NCI-H2196 treated with DMSO at 0.1 percent for 48 hours (cell line): ENCODE results near the gene MS4A18.
"Not testable (repeated sequence)": the region's sequence is repeated elsewhere in the genome, so short reads cannot be mapped to it uniquely, and the experiment has no call there.

Experiments
- DNase-seq: peaks from one replicate; lab custom pipeline; 2025; ENCODE audit not compliant: unreplicated experiment; lab: John Stamatoyannopoulos, UW

MS4A18 gene

GRCh38 chr11:60734279-60734678 is 9.8 kb downstream of the MS4A18 start:
- DNase-seq, result no peak

GRCh38 chr11:60739114-60739513 is 14.6 kb downstream of the MS4A18 start:
- no peak for DNase-seq

DNA sequence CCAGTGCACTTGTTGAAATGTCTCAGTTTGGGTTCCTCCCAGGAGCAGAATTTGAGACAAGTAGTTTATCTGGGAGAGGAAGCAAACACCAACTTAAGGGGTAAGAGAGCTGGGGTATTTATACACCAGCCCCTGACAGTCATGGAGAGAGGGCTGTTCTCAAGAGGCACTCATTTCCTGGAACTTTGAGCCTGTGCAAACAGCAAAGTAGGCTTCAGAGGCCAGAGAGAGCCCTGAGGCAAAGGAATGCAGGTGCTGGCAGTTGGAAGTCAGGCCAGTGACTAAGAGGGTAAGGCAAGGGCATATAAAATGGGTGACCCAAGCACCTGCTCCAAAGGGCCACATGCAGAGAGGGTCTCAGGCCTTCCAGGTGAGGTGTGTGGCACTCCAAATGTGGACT is 16.1 kb downstream of the MS4A18 start:
- DNase-seq, result no peak

- DNase-seq, result no peak
These were observed 16.9 kb downstream of the MS4A18 start for GRCh38 chr11:60741421-60741820.

DNA sequence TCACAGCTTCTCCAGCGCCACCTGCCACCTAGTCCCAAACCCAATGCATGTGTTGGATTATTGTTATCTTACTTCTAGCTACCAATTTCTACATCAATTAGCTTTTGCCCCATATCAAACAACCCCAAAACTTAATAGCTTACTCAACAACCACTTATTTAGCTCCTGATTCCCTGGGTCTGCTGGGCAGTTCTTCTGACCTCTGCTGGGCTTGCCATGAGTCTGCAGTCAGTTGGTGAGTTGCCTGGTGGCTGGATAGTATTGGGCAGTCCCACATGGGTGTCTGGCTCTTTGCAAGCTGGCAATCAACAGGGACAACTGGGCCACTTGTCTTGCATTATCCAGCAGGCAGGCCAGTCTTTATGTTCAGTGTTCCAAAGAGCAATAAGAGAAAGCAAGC is 18.5 kb downstream of the MS4A18 start:
- DNase-seq, result no peak

GRCh38 chr11:60744114-60744513 is 19.6 kb downstream of the MS4A18 start:
- no peak for DNase-seq

- no peak for DNase-seq
These were observed 22.9 kb downstream of the MS4A18 start for GRCh38 chr11:60747359-60747873.

GRCh38 chr11:60748225-60748624 is 23.7 kb downstream of the MS4A18 start:
- no peak for DNase-seq

- no peak for DNase-seq
These were observed 24.3 kb downstream of the MS4A18 start for GRCh38 chr11:60748821-60749220.

GRCh38 chr11:60750911-60751310 is 26.4 kb downstream of the MS4A18 start:
- no peak for DNase-seq

- no peak for DNase-seq
These were observed 28.8 kb downstream of the MS4A18 start for GRCh38 chr11:60753309-60753708.

DNA sequence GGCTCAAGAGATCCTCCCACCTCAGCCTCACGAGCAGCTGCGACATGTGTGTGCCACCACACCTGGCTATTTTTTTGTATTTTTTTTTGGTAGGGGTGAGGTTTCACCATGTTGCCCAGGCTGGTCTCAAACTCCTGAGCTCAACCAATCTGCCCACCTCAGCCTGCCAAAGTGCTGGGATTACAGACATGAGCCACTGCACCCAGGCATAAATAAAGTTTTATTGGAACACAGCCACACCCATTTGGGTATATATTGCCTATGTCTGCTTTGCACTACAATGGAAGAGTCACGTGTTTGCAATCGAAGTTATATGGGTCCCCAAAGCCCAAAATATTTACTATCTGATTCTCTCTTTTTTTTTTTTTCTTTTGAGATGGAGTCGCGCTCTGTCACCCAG is 30.4 kb downstream of the MS4A18 start:
- DNase-seq, result no peak

DNA sequence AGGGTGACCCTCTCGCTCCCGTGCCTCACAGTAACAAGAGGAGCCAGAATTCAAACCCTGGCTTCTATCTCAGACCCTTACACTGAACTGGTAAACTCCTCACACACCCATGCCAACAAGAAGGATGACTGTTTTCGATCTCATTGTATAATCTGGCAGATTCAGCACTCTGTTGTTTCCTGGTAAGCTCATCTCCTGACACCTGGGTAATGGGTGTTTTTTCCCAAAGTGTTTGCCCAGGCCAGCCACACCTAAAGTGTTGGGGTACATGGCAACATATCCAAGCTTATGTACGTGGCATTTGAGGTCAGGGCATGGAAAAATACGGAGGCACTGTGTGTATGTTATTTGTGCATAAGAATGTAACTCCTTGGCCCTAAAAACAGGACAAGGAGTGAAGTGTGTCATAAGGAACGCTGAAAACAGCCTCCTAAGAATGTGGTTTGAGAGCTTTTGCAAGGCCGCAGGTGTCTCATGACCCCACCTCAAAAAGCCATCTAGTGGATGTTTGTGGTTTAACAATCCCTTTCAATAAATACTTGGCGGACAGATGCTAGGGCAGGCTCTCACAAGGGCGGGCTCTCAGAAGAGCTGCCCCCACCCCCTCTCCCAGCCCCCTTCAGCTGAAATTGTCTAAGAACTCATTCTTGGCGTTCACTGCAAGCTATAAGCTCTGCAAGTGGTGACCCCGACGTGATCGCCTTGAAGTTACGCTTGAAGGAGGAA is 31.9 kb downstream of the MS4A18 start, which contains the start of gene MS4A15:
Gene MS4A15, plus strand, starts transcription at position 561 of the 726 bp plus-strand sequence. CDS start 6,867 bp downstream, outside the sequence.
- no peak for DNase-seq

GRCh38 chr11:60757231-60757800 is 32.8 kb downstream of the MS4A18 start:
- no peak for DNase-seq

DNA sequence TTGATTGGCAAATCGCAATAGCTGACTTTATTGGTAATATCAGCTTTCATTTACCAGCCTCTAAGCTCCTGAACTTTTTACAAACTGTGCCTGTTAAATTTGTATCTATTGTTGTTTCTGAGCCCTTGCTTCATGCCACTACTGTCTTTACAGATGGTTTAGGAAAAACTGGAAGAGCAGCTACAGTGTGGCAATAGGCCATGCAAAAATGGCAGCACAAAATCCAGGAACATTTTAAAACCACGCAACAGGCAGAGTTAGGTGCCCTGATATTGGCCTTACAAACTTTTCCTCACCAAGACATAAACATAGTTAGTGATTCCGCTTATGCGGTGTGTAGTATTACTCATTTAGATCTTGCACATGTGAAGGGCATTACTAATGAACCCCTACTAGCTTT is 34.2 kb downstream of the MS4A18 start:
- DNase-seq, result not testable (repeated sequence)

DNA sequence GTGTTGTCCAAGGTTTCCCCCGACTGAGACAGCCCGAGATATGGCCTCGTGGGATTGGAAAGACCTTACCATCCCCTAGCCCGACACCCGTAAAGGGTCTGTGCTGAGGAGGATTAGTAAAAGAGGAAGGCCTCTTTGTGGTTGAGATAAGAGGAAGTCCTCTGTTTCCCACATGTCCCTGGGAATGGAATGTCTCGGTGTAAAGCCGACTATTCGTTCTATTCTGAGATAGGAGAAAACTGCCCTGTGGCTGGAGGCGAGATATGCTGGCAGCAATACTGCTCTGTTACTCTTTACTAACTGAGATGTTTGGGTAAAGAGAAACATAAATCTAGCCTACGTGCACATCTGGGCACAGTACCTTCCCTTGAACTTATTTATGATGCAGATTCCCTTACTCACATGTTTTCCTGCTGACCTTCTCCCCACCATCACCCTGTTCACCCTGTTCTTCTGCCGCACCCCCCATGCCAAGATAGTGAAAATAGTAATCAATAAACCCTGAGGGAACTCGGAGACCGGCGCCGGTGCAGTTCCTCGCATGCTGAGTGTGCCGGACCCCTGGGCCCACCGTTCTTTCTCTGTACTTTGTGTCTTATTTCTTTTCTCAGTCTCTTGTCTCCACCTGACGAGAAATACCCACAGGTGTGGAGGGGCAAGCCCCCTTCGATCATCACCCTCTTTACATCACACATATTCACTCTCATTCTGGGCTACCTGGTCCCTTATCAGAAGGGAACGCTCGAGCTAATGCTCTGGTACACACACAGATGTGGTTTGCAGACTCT is 35.1 kb downstream of the MS4A18 start:
- DNase-seq, result not testable (repeated sequence)

- DNase-seq, result no peak
These were observed 37.1 kb downstream of the MS4A18 start for GRCh38 chr11:60761436-60762190.

DNA sequence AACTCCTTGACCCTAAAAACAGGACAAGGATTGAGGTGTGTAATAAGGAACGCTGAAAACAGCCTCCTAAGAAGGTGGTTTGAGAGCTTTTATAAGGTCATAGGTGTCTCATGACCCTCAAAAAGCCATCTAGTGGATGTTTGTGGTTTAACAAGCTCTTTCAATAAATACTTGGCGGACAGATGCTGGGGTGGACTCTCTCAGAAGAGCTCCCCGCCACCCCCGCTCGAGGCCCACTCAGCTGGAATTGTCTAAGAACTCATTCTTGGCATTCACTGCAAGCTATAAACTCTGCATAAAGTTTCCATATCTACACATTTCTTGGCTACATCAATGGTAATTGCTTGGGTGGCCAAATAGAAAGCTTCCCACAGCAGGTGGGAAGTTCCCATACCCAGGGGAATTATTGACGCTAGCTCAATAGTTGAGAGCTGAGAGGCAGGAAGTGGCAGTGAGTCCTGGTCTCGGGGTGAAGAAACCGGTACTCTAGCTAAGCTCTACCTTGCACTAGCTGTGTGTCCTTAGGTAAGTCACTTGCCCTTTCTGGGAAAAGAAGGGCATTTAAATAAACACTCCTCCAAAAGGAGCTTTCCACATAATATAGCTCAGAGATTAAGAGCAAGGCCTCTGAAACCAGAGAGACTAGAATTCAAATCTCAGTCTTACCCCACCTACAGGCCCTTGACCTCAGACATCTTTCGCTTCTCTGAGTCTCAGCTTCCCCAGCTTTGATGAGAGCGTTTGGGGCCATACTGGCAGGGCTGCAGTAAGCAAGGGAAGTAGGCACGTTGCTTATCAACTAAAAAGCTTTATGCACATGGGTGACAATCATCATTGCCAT is 38.6 kb downstream of the MS4A18 start:
- no peak for DNase-seq

- no peak for DNase-seq
These were observed 39.3 kb downstream of the MS4A18 start for GRCh38 chr11:60763692-60764369.

- no peak for DNase-seq
These were observed 40.4 kb downstream of the MS4A18 start for GRCh38 chr11:60764879-60765278.
